HL-60 (cell line): ENCODE results near the gene BOK.

ENCODE experiments used
- DNase-seq, 2 experiments: peaks; one replicate each; pipeline ENCODE4 v3.0.0-alpha.2; 2010 to 2020; ENCODE audit warnings: low read depth in 1 of 2, low spot score in 1 of 2
- H3K27ac ChIP-seq: fragments of 250-450 bp; sonication (Bioruptor Pico); replicated peaks from 2 replicates; pipeline ENCODE4 v1.5.1; 2020; ENCODE audit warnings: mild to moderate bottlenecking, moderate library complexity
- H3K27me3 ChIP-seq: fragments of 250-450 bp; sonication (Bioruptor Pico); 2 replicates; pipeline ENCODE4 v1.5.1; 2021; ENCODE audit warnings: mild to moderate bottlenecking, moderate library complexity; ENCODE audit not compliant: insufficient read depth, poor library complexity, severe bottlenecking
- H3K4me3 ChIP-seq: replicated peaks from 2 replicates; pipeline ENCODE4 v1.5.1; 2011; ENCODE audit warnings: mild to moderate bottlenecking, control low read depth, low read length; ENCODE audit not compliant: insufficient read depth
- CTCF ChIP-seq: IDR thresholded peaks from one replicate; pipeline ENCODE4 v1.5.1; 2011; ENCODE audit warnings: low read length, control low read depth, inconsistent platforms; ENCODE audit not compliant: insufficient read depth
- GABPA ChIP-seq: IDR thresholded peaks from 2 replicates; pipeline ENCODE4 v1.6.1; 2012; ENCODE audit warnings: low read depth
- POLR2AphosphoS5 ChIP-seq: IDR thresholded peaks from 2 replicates; pipeline ENCODE4 v1.6.1; 2012; ENCODE audit warnings: low read depth
- REST ChIP-seq: IDR thresholded peaks from 2 replicates; pipeline ENCODE4 v1.6.1; 2012; ENCODE audit warnings: low read depth; ENCODE audit not compliant: insufficient replicate concordance
- SPI1 ChIP-seq: IDR thresholded peaks from 2 replicates; pipeline ENCODE4 v1.6.1; 2012; ENCODE audit warnings: low read depth, mild to moderate bottlenecking, borderline replicate concordance

BOK gene

GRCh38 chr2:241545106-241545505, 13.4 kb upstream of the BOK start:
- Histone ChIP-seq H3K4me3 (no peak overlapping the region), H3K27ac (no peak overlapping the region), H3K27me3 (peaks cover 25% of the 10 kb centered on the region)
- no peak for DNase-seq
- TF ChIP-seq SPI1, result no peak
- TF ChIP-seq CTCF, result no peak
- no peak for TF ChIP-seq POLR2AphosphoS5
- no peak for TF ChIP-seq GABPA

- peaks cover 19% of the 10 kb centered on the region for H3K27me3 ChIP-seq
- TF ChIP-seq POLR2AphosphoS5, result no peak
- TF ChIP-seq GABPA, result no peak
- TF ChIP-seq CTCF, result no peak
- TF ChIP-seq SPI1, result no peak
- TF ChIP-seq REST, result no peak
- DNase-seq, result no peak
- no peak overlapping the region for H3K27ac ChIP-seq
- H3K4me3 ChIP-seq, result no peak overlapping the region
Measured at GRCh38 chr2:241545523-241546473, 12.7 kb upstream of the BOK start.

- no peak for DNase-seq
- Histone ChIP-seq H3K27me3 (peaks cover 18% of the 10 kb centered on the region), H3K27ac (no peak overlapping the region), H3K4me3 (no peak overlapping the region)
- TF ChIP-seq SPI1, result no peak
- no peak for TF ChIP-seq POLR2AphosphoS5
- TF ChIP-seq GABPA, result no peak
- no peak for TF ChIP-seq REST
- no peak for TF ChIP-seq CTCF
Measured at GRCh38 chr2:241546771-241547498, 11.6 kb upstream of the BOK start.
